Adrenal gland (tissue), 19 donors: ENCODE results near the gene OR51I2. TPM values are rescaled to one million over a fixed set of nuclear protein-coding genes. Genes with fewer than 3 reads are reported as not detected.

ENCODE experiments used
- DNase-seq, 7 donors: peaks; one replicate each; pipeline ENCODE4 v3.0.0-alpha.2; 2019 to 2020
- H3K27ac ChIP-seq, 5 donors: fragments of 200-600 bp; sonication (generic) in 4 of 5; 1 replicate in 3 of 5; 2 replicates in 2 of 5; pipeline versions ENCODE4 v1.5.1 to v1.8.0; 2016 to 2020; ENCODE audit warnings: mild to moderate bottlenecking in 1 of 5
- H3K27me3 ChIP-seq: fragments of 200-600 bp; 2 replicates; pipeline ENCODE4 v1.8.0; 2021
- H3K36me3 ChIP-seq, 2 donors: fragments of 200-600 bp; replicated peaks in 1 of 2; 1 replicate in 1 of 2; 2 replicates in 1 of 2; pipeline versions ENCODE4 v1.5.1 to v1.8.0; 2018 to 2022
- H3K4me1 ChIP-seq, 2 donors: fragments of 200-600 bp; replicated peaks in 1 of 2; 1 replicate in 1 of 2; 2 replicates in 1 of 2; pipeline versions ENCODE4 v1.5.1 to v1.8.0; 2018 to 2021
- H3K4me3 ChIP-seq, 4 donors: fragments of 200-600 bp; sonication (generic) in 3 of 4; one replicate each; pipeline ENCODE4 v1.5.1; 2016 to 2018
- H3K9me3 ChIP-seq, 3 donors: fragments of 200-600 bp; sonication (generic) in 1 of 3; replicated peaks in 1 of 3; 1 replicate in 2 of 3; 2 replicates in 1 of 3; pipeline versions ENCODE4 v1.5.1 to v1.8.0; 2016 to 2021
- POLR2A ChIP-seq, 2 donors: fragments of 450-650 bp; IDR thresholded peaks; one replicate each; pipeline ENCODE4 v1.6.1; 2017; ENCODE audit warnings: antibody characterized with exemption in 2 of 2, mild to moderate bottlenecking in 2 of 2, moderate library complexity in 1 of 2
- WGBS, 4 donors: extraction: QIAGEN DNeasy Blood & Tissue Kit in 2 of 4; methylation state at CpG; one replicate each; pipeline versions ENCODE4 v1.1.5 to v1.1.7; 2013 to 2017; 5-methylcytosine and 5-hydroxymethylcytosine counted together
- intact Hi-C, 2 donors: fragments of 100-400 bp; cut with DNase I; formaldehyde crosslinking; loops; one replicate each; pipeline versions ENCODE4 v1.14.1 to v1.15.0; 2022 to 2023
- long read RNA-seq, 10 donors: library from polyadenylated mRNA in 3 of 10; unstranded in 2 of 10; stranded (forward) in 1 of 10; transcript quantifications; one replicate each; pipeline ENCODE4 v2.0.0 and lab custom pipeline, GENCODE V29; 2021 to 2026
- polyA plus RNA-seq, 3 donors: library from polyadenylated mRNA; stranded (reverse); fragments of 200-250 nt in 2 of 3; fragments of 350-450 nt in 1 of 3; fragmentation: Illumina TruSeq in 1 of 3; extraction: RNeasy Lipid Tissue Mini Kit (QIAGEN cat#74804) in 1 of 3; gene quantifications; one replicate each; pipeline ENCODE4 v1.2.3, GENCODE V29; 2013 to 2014
- total RNA-seq, 9 donors: library from RNA; depleted of rRNA in 4 of 9; stranded (reverse); fragments of >200 nt in 4 of 9; fragments of 120-200 nt in 1 of 9; fragmentation: NEBNext Ultra II Directional in 1 of 9; extraction: Animal tissue kit (Norgen Biotek cat#: 25700) in 1 of 9; gene quantifications; one replicate each; pipeline versions ENCODE4 v1.1.0 to v1.2.4, GENCODE V29; 2013 to 2023
- TF ChIP-seq, protein P1 (sequence below), 6 experiments: fragments of 450-650 bp in 4 of 6; fragments of 200-600 bp in 2 of 6; sonication (generic) in 1 of 6; IDR thresholded peaks; 1 replicate in 5 of 6; 2 replicates in 1 of 6; pipeline versions ENCODE4 v1.5.1 to v1.8.0; 2016 to 2021; ENCODE audit warnings: antibody characterized with exemption in 6 of 6, mild to moderate bottlenecking in 2 of 6, moderate library complexity in 1 of 6
- donor health status: healthy with polysubstance abuse.
- donor health status: Bipolar disorder and iron deficiency.
- donor health status: DM: yes; HTN: yes; CAD: no.
- donor health status: DM: no; HTN: no; CAD: no.
- donor health status: DM: no; HTN: no; CAD: no.
- donor health status: DM: yes; HTN: yes; CAD: no.

The OR51I2 gene, protein sequence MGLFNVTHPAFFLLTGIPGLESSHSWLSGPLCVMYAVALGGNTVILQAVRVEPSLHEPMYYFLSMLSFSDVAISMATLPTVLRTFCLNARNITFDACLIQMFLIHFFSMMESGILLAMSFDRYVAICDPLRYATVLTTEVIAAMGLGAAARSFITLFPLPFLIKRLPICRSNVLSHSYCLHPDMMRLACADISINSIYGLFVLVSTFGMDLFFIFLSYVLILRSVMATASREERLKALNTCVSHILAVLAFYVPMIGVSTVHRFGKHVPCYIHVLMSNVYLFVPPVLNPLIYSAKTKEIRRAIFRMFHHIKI
- total RNA-seq (not detected), polyA plus RNA-seq (not detected)
- long read RNA-seq, donor 1 = 0 reads
- long read RNA-seq, donor 2 = 0 reads
- long read RNA-seq, donor 3 = 0 reads
- long read RNA-seq, donor 4 = 0 reads
- long read RNA-seq, donor 5 = 0 reads
- long read RNA-seq, donor 6 = 0 reads
- long read RNA-seq, donor 7 = 0 reads
- long read RNA-seq, donor 8 = 0 reads
- long read RNA-seq, donor 9 = 0 reads
- long read RNA-seq, donor 10 = 0 reads

GRCh38 chr11:5449023-5449422 lies at the start of gene OR51I2:
TSS of gene OR51I2 (plus strand) at chr11:5449323. CDS start at chr11:5453489, 4,166 bp downstream.
- 82 to 100% (median 91%) methylated on average over 2 of the region's 2 CpGs for WGBS, 4 donors
- Histone ChIP-seq H3K4me3 (no peak within 1 kb of the TSS), H3K36me3 (no peaks in the 10 kb centered on the region), H3K27ac (no peak within 1 kb of the TSS), H3K4me1 (no peaks in the 10 kb centered on the region), H3K27me3 (no peaks in the 10 kb centered on the region), H3K9me3 (no peaks in the 10 kb centered on the region)
- intact Hi-C loops = no loop called here
- TF ChIP-seq, protein P1, sequence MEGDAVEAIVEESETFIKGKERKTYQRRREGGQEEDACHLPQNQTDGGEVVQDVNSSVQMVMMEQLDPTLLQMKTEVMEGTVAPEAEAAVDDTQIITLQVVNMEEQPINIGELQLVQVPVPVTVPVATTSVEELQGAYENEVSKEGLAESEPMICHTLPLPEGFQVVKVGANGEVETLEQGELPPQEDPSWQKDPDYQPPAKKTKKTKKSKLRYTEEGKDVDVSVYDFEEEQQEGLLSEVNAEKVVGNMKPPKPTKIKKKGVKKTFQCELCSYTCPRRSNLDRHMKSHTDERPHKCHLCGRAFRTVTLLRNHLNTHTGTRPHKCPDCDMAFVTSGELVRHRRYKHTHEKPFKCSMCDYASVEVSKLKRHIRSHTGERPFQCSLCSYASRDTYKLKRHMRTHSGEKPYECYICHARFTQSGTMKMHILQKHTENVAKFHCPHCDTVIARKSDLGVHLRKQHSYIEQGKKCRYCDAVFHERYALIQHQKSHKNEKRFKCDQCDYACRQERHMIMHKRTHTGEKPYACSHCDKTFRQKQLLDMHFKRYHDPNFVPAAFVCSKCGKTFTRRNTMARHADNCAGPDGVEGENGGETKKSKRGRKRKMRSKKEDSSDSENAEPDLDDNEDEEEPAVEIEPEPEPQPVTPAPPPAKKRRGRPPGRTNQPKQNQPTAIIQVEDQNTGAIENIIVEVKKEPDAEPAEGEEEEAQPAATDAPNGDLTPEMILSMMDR (IDR thresholded peaks at IDR 0.05) = no peak
- no peak for TF ChIP-seq POLR2A (IDR thresholded peaks at IDR 0.05)
- DNase-seq = no peak

DNA sequence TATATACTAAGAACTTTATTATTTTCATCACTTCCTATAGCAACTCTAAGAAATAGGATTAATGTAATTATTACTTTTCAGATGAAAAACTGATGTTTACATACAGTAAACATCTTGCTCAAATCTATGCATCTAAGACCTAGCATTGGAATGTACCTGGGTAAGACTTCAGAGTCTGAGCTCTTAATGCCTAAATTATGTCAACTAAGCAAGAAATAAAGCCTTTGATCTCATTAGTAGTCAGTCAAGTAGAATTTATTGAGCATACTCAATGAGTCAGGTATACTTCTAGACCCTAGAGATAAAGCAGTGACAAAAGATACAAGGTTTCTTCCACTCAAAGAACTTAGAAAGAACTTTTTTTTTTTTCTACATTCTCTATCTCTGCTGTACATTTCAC lies 44.0 kb upstream of the OR51I2 start:
- Histone ChIP-seq H3K4me3 (no peak overlapping the region), H3K27me3 (no peaks in the 10 kb centered on the region), H3K4me1 (no peaks in the 10 kb centered on the region), H3K27ac (no peak overlapping the region), H3K9me3 (no peaks in the 10 kb centered on the region), H3K36me3 (no peaks in the 10 kb centered on the region)
- no peak for TF ChIP-seq POLR2A (IDR thresholded peaks at IDR 0.05)
- TF ChIP-seq, protein P1 (IDR thresholded peaks at IDR 0.05) = no peak
- intact Hi-C loops = no loop called here
- no peak for DNase-seq

DNA sequence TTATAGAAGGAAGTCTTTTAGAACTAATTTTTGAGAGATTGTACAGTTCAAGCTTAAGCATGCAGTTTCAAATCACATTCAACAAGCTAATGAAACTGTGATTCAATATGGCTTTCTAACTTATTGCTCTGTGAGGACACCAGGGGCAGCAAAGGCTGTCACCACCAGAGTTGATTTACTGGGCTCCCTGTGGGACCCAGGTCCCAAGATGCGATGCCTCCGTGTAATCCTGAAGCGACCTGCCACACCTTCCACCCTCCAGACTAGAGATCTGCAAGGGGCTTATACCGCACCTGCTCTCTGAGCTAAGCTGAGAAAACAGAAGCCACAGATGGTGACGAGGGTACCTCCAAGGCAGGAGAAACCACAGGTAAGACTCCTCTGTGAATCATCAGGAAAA lies 28.1 kb upstream of the OR51I2 start:
- no peaks in the 10 kb centered on the region for H3K4me1 ChIP-seq
- H3K27me3 ChIP-seq = no peaks in the 10 kb centered on the region
- intact Hi-C loops = no loop called here
- H3K36me3 ChIP-seq = no peaks in the 10 kb centered on the region
- H3K9me3 ChIP-seq = no peaks in the 10 kb centered on the region
- WGBS, 4 donors = 56 to 62% (median 58%) methylated on average over 5 of the region's 5 CpGs
- DNase-seq = no peak
- TF ChIP-seq, protein P1 (IDR thresholded peaks at IDR 0.05) = no peak
- TF ChIP-seq POLR2A (IDR thresholded peaks at IDR 0.05) = no peak
- no peak overlapping the region for H3K27ac ChIP-seq
- no peak overlapping the region for H3K4me3 ChIP-seq

DNA sequence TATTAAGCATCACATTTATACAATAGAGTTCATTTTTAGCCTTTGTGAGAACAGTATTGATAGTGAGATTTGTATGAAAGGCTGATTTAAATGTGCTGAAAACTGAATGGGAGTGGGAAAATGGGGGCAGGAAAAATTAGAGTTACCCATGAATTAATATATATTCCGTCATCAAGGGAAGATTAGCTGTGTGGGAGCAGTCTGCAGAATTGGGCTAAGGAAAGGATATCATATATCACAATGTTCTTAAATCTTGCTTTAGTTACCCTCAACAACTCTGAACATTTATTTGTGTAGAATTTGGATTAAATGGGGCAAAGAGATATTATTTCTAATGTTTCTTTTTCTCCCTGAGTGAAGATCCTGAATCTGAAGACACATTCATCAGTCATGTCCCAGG lies 27.3 kb upstream of the OR51I2 start, which contains the start of gene OR51Q1:
Gene OR51Q1, plus strand, starts transcription at position 301 of the 400 bp plus-strand sequence. Its CDS starts 90 bp downstream, at position 391.
- Histone ChIP-seq H3K27ac (no peak within 1 kb of the TSS), H3K4me3 (no peak within 1 kb of the TSS), H3K36me3 (no peaks in the 10 kb centered on the region), H3K9me3 (no peaks in the 10 kb centered on the region), H3K27me3 (no peaks in the 10 kb centered on the region), H3K4me1 (no peaks in the 10 kb centered on the region)
- no peak for DNase-seq
- intact Hi-C loops = no loop called here
- 67 to 84% (median 80%) methylated on average over 1 of the region's 1 CpG for WGBS, 4 donors
- TF ChIP-seq, protein P1 (IDR thresholded peaks at IDR 0.05) = no peak
- no peak for TF ChIP-seq POLR2A (IDR thresholded peaks at IDR 0.05)
